ENCODE data around the gene KATNA1. TPM values are rescaled to one million over a fixed set of nuclear protein-coding genes. Genes with fewer than 3 reads are reported as not detected.

The KATNA1 gene
- total and polyA plus RNA-seq, 4 donors, result 3.1 to 14.5 (median 6.5) TPM

DNA sequence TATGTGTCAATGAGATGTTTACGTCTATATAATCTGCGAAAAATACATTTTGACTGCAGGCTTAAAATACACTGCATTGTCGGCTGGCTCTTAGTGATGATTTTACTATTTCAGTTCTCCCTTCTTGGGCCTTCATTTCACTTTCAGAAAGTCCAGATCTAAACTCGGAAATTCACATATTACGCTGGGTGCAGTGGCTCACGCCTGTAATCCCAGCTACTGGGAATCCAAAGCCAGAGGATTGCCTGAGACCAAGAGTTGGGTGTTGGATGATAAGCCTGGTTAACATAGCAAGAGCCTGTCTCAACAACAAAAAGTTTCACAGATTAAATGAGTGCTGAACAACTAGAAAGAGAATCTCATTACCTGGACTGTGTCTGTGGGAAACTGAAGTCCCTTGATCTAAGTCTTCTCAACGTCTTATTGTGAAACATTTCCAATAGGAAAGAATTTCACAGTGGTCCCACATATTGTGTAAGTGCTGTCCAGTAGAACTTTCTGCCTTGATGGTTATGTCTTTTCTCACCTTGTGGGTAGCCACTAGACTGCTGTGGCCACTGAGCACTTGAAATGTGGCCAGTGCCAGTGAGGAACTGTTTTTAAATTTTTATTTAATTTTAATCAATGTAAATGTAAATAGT is 80.4 kb downstream of the KATNA1 start:
- TF ChIP-seq EGR1 (IDR thresholded peaks at IDR 0.05; ENCODE audit: low read depth in 2 of 2), result no peak
- no peak for TF ChIP-seq ATF3 (IDR thresholded peaks at IDR 0.05)
- no peak for TF ChIP-seq HNF4G (IDR thresholded peaks at IDR 0.05)
- no peak for TF ChIP-seq NR2F2 (IDR thresholded peaks at IDR 0.05)
- TF ChIP-seq, protein P1, sequence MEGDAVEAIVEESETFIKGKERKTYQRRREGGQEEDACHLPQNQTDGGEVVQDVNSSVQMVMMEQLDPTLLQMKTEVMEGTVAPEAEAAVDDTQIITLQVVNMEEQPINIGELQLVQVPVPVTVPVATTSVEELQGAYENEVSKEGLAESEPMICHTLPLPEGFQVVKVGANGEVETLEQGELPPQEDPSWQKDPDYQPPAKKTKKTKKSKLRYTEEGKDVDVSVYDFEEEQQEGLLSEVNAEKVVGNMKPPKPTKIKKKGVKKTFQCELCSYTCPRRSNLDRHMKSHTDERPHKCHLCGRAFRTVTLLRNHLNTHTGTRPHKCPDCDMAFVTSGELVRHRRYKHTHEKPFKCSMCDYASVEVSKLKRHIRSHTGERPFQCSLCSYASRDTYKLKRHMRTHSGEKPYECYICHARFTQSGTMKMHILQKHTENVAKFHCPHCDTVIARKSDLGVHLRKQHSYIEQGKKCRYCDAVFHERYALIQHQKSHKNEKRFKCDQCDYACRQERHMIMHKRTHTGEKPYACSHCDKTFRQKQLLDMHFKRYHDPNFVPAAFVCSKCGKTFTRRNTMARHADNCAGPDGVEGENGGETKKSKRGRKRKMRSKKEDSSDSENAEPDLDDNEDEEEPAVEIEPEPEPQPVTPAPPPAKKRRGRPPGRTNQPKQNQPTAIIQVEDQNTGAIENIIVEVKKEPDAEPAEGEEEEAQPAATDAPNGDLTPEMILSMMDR (IDR thresholded peaks at IDR 0.05; ENCODE audit: low read depth, low read length, missing input control), result no peak
- TF ChIP-seq JUND (IDR thresholded peaks at IDR 0.05), result no peak
- TF ChIP-seq TAF1 (conservative IDR thresholded peaks at IDR 0.05), result no peak
- no peak for TF ChIP-seq GABPA (IDR thresholded peaks at IDR 0.05 in 1 of 2, conservative IDR thresholded peaks at IDR 0.05 in 1 of 2)
- TF ChIP-seq RAD21 (IDR thresholded peaks at IDR 0.05), result no peak
- no peak for TF ChIP-seq HNF4A (conservative IDR thresholded peaks at IDR 0.05)
- TF ChIP-seq ZBTB33 (IDR thresholded peaks at IDR 0.05), result no peak
- TF ChIP-seq YY1 (IDR thresholded peaks at IDR 0.05), result no peak
- TF ChIP-seq FOXA1 (IDR thresholded peaks at IDR 0.05), result no peak
- TF ChIP-seq FOXA2 (IDR thresholded peaks at IDR 0.05), result no peak
- no peak for TF ChIP-seq SP1 (IDR thresholded peaks at IDR 0.05)
- TF ChIP-seq MAX (IDR thresholded peaks at IDR 0.05), result no peak
- no peak for TF ChIP-seq RXRA (IDR thresholded peaks at IDR 0.05)
- Histone ChIP-seq H3K9me3 (ENCODE audit: control insufficient read depth in 4 of 4, low read length in 3 of 4) (no peaks in the 10 kb centered on the region), H3K27ac (ENCODE audit: low read depth in 1 of 2, low read length in 2 of 2) (no peak overlapping the region), H3K4me3 (ENCODE audit: low read depth in 1 of 3, low read length in 3 of 3) (no peak overlapping the region), H3K9ac (ENCODE audit: low read depth in 1 of 2, low read length in 2 of 2) (no peak overlapping the region), H3K27me3 (ENCODE audit: control insufficient read depth in 4 of 4, insufficient read depth in 4 of 4, low read length in 3 of 4) (no peaks in the 10 kb centered on the region), H3K4me1 (ENCODE audit: control insufficient read depth in 4 of 4, insufficient read depth in 4 of 4, low read length in 3 of 4) (peaks cover 2 to 16% (median 10%) of the 10 kb centered on the region in 4 donors), H3K36me3 (ENCODE audit: control insufficient read depth in 4 of 4, insufficient read depth in 3 of 4, low read depth in 1 of 4, low read length in 3 of 4) (no peaks in the 10 kb centered on the region)
- DNase-seq (ENCODE audit: low spot score), result no peak
- 93% methylated on average over 7 of the region's 7 CpGs for WGBS

DNA sequence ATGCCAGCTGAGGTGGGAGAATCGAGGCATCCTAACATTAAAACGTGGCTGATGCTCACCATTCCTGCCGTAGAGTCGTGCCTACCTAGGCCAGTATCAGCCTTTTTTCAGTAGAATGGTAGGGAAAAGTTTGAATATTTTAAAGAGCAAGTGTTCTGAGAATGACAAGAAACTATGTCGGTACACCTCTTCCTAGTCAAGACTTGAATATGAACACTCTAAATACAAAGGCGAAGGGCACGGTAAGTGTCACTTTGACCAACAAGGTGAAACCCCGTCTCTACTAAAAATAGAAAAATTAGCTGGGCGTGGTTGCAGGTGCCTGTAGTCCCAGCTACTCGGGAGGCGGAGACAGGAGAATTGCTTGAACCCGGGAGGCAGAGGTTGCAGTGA is 81.3 kb downstream of the KATNA1 start:
- WGBS, result 39% methylated on average over 12 of the region's 12 CpGs
- peak overlapping the region in 1 of 2 donors; percentile 45 for H3K27ac ChIP-seq (ENCODE audit: low read depth in 1 of 2, low read length in 2 of 2)

More for the DNA sequence above, 81.3 kb downstream of the KATNA1 start:
- Histone ChIP-seq H3K9me3 (ENCODE audit: control insufficient read depth in 4 of 4, low read length in 3 of 4) (no peaks in the 10 kb centered on the region), H3K4me3 (ENCODE audit: low read depth in 1 of 3, low read length in 3 of 3) (peak overlapping the region in 2 of 3 donors; percentile 94 to 98), H3K36me3 (ENCODE audit: control insufficient read depth in 4 of 4, insufficient read depth in 3 of 4, low read depth in 1 of 4, low read length in 3 of 4) (no peaks in the 10 kb centered on the region), H3K27me3 (ENCODE audit: control insufficient read depth in 4 of 4, insufficient read depth in 4 of 4, low read length in 3 of 4) (no peaks in the 10 kb centered on the region), H3K9ac (ENCODE audit: low read depth in 1 of 2, low read length in 2 of 2) (peak overlapping the region; percentile 20 to 35), H3K4me1 (ENCODE audit: control insufficient read depth in 4 of 4, insufficient read depth in 4 of 4, low read length in 3 of 4) (peaks cover 2 to 16% (median 10%) of the 10 kb centered on the region in 4 donors)
- DNase-seq (ENCODE audit: low spot score), result no peak
- TF ChIP-seq NR2F2 (IDR thresholded peaks at IDR 0.05), result no peak
- TF ChIP-seq EGR1 (IDR thresholded peaks at IDR 0.05; ENCODE audit: low read depth in 2 of 2), result no peak
- no peak for TF ChIP-seq RAD21 (IDR thresholded peaks at IDR 0.05)
